HG03378 (cell line): ENCODE data around the gene WDR26.
"Not testable (repeated sequence)": the region's sequence is repeated elsewhere in the genome, so short reads cannot be mapped to it uniquely, and the experiment has no call there.

Source experiments
- ATAC-seq: cut with Tn5 transposase; IDR thresholded peaks from one replicate; pipeline ENCODE4 v1.9.1; 2021; ENCODE audit warnings: mild to moderate bottlenecking, moderate library complexity; ENCODE audit not compliant: unreplicated experiment

WDR26 gene

DNA sequence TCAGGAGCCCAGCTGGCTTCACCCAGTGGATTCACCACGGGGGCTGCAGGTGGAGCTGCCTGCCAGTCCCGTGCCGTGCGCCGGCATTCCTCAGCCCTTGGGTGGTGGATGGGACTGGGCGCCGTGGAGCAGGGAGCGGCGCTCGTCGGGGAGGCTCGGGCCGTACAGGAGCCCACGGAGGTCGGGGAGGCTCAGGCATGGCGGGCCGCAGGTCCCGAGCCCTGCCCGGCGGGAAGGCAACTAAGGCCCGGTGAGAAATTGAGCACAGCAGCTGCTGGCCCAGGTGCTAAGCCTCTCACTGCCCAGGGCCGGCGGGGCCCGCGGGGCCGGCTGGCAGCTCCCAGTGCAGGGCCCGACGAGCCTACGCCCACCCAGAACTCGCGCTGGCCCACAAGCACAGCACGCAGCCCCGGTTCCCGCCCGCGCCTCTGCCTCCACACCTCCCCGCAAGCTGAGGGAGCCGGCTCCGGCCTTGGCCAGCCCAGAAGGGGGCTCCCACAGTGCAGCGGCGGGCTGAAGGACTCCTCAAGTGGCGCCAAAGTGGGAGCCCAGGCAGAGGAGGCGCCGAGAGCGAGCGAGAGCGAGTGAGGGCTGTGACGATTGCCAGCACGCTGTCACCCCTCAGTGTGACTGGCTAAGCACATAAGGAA lies 82.0 kb downstream of the WDR26 start:
- not testable (repeated sequence) for ATAC-seq

DNA sequence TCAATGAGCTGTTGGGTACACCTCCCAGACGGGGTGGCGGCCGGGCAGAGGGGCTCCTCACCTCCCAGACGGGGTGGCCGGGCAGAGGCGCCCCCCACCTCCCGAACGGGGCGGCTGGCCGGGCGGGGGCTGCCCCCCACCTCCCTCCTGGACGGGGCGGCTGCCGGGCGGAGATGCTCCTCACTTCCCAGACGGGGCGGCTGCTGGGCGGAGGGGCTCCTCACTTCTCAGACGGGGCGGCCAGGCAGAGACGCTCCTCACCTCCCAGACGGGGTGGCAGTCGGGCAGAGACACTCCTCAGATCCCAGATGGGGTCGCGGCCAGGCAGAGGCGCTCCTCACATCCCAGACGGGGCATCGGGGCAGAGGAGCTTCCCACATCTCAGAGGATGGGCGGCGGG lies 84.9 kb downstream of the WDR26 start:
- ATAC-seq, result not testable (repeated sequence)

DNA sequence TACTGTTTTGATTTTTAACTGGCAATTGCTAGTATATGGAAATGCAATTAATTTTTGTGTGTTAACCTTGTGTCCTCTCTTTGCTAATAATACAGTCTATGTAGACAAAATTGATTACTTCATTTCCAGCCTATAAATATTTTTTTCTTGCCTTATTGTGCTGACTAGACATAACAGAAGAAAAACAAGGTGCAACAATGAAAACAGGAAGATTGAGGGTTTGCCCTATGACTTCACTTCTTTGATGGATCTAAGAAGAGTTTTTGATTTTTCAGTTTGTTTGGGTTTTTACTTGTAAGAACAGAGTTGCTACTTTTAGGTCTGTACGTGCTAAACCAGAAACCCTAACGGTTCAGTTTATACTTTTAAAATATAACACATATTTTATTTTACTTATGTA lies 86.5 kb downstream of the WDR26 start:
- no peak for ATAC-seq

DNA sequence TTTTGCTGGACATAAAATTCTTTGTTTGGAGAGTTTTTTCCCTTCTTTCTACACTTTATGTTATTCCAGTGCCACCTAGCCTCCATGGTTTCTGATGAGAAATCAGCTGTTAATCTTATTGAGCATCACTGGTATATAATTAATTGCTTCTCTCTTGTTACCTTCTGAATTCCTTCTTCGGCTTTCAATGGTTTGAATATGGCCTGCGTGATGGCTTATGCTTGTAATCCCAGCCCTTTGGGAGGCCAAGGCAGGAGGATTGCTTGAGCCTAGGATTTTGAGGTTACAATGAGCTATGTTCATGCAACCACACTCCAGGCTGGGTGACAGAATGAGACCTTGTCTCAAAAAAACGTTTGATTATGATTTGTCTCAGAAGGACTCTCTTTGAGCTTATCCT lies 90.9 kb downstream of the WDR26 start:
- ATAC-seq, result no peak

DNA sequence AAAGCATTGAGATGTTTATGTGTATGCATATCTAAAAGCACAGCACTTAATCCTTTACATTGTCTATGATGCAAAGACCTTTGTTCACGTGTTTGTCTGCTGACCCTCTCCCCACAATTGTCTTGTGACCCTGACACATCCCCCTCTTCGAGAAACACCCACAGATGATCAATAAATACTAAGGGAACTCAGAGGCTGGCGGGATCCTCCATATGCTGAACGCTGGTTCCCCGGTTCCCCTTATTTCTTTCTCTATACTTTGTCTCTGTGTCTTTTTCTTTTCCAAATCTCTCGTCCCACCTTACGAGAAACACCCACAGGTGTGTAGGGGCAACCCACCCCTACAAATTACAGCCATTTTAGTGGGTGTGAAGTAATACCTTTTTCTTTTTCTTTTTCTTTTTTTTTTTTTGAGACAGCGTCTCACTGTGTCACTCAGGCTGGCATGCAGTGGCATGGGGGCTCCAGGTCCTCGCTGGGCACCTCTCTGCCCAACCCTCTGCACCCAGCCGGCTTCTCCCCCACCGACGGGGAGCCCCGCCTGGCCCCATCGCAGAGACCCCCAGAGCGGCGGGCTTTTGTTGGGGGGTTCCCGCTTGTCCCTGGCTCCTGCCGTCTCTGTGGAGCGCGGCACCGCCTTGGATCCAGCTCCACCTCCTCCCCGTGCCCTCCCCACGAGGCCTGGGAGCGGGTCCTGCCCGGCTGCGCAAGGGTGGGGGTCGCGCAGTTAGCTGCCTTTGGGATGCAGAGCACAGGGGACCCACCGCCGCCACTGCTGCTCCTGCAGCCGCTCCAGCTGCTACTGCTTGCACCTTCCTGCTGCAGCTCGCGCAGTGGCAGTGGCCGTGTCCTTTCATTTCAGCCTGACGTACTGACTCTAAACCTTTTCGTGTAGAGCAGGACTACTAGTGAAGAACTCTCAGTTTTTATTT lies 93.9 kb downstream of the WDR26 start:
- not testable (repeated sequence) for ATAC-seq

DNA sequence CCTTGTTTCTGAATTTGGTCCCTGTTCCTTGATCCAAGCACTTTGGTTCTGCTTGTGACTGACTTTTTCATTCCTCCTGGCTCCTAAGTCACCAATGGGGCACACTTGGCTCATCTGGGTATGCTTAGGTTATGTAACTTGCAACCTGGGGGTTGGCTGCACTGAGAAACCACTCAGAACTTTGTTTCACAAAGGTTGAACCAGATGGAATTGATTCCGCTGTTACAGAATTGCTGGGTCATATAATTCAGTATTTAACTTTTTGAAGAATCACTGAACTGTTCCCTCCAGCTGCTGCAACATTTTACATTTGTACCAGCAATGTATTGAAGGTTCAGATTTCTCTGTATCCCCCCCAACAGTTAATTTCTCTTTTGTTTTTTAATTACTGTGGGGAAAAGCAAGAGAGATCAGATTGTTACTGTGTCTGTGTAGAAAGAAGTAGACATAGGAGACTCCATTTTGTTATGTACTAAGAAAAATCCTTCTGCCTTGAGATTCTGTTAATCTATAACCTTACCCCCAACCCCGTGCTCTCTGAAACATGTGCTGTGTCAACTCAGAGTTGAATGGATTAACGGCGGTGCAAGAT lies 95.1 kb downstream of the WDR26 start:
- ATAC-seq, result no peak

DNA sequence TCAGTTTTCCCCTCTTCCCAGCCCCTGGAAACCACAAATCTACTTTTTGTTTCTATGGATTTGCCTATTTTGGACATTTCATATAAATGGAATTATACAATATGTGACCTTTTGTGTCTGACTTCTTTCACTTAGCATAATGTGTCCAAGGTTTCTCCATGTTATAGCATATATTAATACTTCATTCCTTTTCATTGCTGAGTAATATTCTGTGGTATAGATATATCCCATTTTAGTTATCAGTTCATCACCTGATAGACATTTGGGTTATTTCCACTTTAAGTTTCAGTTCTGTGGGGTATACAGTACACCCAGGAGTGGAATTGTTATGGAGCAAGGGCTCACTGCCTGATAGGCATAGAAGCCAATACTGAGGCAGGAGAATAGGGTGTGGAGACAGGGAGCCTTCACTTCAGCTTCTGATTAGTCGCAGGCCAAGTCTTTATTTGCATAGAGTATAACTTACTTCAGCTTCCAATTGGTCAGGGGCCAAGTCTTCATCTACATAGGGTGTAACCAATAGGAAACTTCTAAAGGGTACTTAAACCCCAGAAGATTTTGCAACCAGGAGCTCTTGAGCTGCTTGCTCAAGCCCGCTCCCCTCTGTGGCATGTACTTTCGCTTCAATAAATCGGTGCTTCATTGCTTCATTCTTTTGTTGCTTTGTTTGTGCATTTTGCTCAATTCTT lies 96.3 kb downstream of the WDR26 start:
- ATAC-seq, result no peak
